Measurements from ENCODE around the gene MAML2. TPM values are rescaled to one million over a fixed set of nuclear protein-coding genes. Genes with fewer than 3 reads are reported as not detected.

MAML2 gene
- total and polyA plus RNA-seq, 4 donors = 3.8 to 41.8 (median 13.7) TPM

DNA sequence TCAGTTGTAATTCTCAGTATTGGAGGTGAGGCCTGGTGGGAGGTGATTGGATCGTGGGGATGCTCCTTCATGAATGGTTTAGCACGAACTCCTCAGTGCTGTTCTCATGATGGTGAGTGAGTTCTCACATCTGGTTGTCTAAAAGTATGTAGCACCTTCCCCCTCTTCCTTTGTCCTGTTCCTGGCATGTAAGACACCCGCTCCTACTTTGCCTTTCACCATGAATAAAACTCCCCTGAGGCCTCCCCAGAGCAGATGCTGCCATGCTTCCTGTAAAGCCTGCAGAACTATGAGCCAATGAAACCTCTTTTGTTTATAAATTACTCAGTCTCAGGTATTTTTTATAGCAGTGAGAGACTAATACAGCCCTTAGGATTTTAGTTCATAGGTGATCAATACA, 191.5 kb downstream of the MAML2 start:
- Histone ChIP-seq H3K27me3 (ENCODE audit: control insufficient read depth in 3 of 3, insufficient read depth in 3 of 3, low read length in 2 of 3) (no peaks in the 10 kb centered on the region), H3K27ac (ENCODE audit: low read depth in 1 of 2, low read length in 1 of 2) (no peak overlapping the region)

GRCh38 chr11:96150609-96151008, 192.4 kb downstream of the MAML2 start:
- DNase-seq = no peak
- peaks cover 0 to 2% (median 0%) of the 10 kb centered on the region in 4 donors for H3K36me3 ChIP-seq (ENCODE audit: control insufficient read depth in 4 of 4, insufficient read depth in 4 of 4, low read length in 4 of 4)
- no peak overlapping the region for H3K4me3 ChIP-seq
- WGBS, 2 donors = 90 to 95% methylated on average over 4 of the region's 4 CpGs
- H3K27ac ChIP-seq (ENCODE audit: low read depth in 1 of 2, low read length in 1 of 2) = no peak overlapping the region
- peaks cover 8 to 17% (median 11%) of the 10 kb centered on the region in 5 donors for H3K4me1 ChIP-seq (ENCODE audit: control insufficient read depth in 5 of 5, insufficient read depth in 5 of 5, low read length in 5 of 5)
- H3K27me3 ChIP-seq (ENCODE audit: control insufficient read depth in 3 of 3, insufficient read depth in 3 of 3, low read length in 2 of 3) = no peaks in the 10 kb centered on the region
- no peak for TF ChIP-seq CTCF (IDR thresholded peaks at IDR 0.05; ENCODE audit: control extremely low read depth, extremely low read depth)
- H3K9ac ChIP-seq (ENCODE audit: insufficient read depth in 1 of 2, low read length in 2 of 2) = no peak overlapping the region
- no peaks in the 10 kb centered on the region for H3K9me3 ChIP-seq (ENCODE audit: control insufficient read depth in 4 of 4, insufficient read depth in 3 of 4, low read length in 3 of 4)
- no peak for ATAC-seq (ENCODE audit: insufficient read depth, low FRiP score)

More for the DNA sequence above, 191.5 kb downstream of the MAML2 start:
- Histone ChIP-seq H3K36me3 (ENCODE audit: control insufficient read depth in 4 of 4, insufficient read depth in 4 of 4, low read length in 4 of 4) (peaks cover 0 to 2% (median 0%) of the 10 kb centered on the region in 4 donors), H3K4me3 (no peak overlapping the region), H3K9ac (ENCODE audit: insufficient read depth in 1 of 2, low read length in 2 of 2) (no peak overlapping the region), H3K9me3 (ENCODE audit: control insufficient read depth in 4 of 4, insufficient read depth in 3 of 4, low read length in 3 of 4) (no peaks in the 10 kb centered on the region), H3K4me1 (ENCODE audit: control insufficient read depth in 5 of 5, insufficient read depth in 5 of 5, low read length in 5 of 5) (peaks cover 11 to 25% (median 19%) of the 10 kb centered on the region in 5 donors)
- WGBS, 2 donors = 90 to 97% methylated on average over 3 of the region's 3 CpGs
- no peak for TF ChIP-seq CTCF (IDR thresholded peaks at IDR 0.05; ENCODE audit: control extremely low read depth, extremely low read depth)
- no peak for ATAC-seq (ENCODE audit: insufficient read depth, low FRiP score)
- DNase-seq = no peak

DNA sequence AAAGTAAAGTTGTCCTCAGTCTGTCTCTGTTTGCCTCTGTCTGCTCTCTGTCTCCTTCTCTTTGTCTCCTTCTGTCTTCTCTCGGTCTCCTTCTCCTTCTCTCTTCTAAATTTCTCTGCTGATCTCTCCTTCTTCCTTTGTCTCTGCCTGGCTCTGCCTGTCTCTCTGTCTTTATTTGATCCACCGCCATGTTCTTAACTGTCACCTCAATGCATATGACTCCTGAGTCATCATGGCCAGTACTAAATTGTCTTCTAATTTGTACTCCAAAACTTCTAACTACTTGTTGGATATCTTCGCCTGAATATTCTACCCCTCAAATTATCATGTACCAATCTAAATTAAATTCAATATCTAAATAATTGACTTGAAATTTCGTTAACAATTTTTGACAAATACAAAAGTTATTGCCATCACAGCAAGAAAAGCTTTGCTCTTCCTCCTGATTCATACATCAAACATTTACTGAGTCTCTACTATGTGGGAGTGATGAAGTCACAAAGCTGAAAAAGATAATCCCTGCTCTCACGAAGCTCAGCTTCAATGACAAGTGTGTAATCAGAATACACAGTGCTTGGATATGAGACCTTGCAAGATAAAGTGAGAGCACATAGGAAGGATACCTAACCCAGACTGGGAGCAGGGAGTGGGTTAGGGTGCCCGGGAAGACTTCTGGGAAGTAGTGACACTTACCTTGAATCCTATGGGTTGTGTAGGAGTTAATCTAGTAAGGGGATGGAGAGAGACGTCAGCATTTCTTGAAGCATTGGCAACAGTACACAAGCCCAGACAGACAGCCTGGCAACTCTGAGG, 193.0 kb downstream of the MAML2 start:
- Histone ChIP-seq H3K27ac (ENCODE audit: low read depth in 1 of 2, low read length in 1 of 2) (no peak overlapping the region), H3K9ac (ENCODE audit: insufficient read depth in 1 of 2, low read length in 2 of 2) (no peak overlapping the region), H3K9me3 (ENCODE audit: control insufficient read depth in 4 of 4, insufficient read depth in 3 of 4, low read length in 3 of 4) (no peaks in the 10 kb centered on the region), H3K4me3 (no peak overlapping the region), H3K27me3 (ENCODE audit: control insufficient read depth in 3 of 3, insufficient read depth in 3 of 3, low read length in 2 of 3) (no peaks in the 10 kb centered on the region), H3K4me1 (ENCODE audit: control insufficient read depth in 5 of 5, insufficient read depth in 5 of 5, low read length in 5 of 5) (peaks cover 7 to 18% (median 9%) of the 10 kb centered on the region in 5 donors), H3K36me3 (ENCODE audit: control insufficient read depth in 4 of 4, insufficient read depth in 4 of 4, low read length in 4 of 4) (peaks cover 0 to 2% (median 0%) of the 10 kb centered on the region in 4 donors)
- WGBS, 2 donors = 88 to 94% methylated on average over 7 of the region's 7 CpGs
- DNase-seq (no peak), ATAC-seq (ENCODE audit: insufficient read depth, low FRiP score) (no peak)
- no peak for TF ChIP-seq CTCF (IDR thresholded peaks at IDR 0.05; ENCODE audit: control extremely low read depth, extremely low read depth)
